Measurements from ENCODE around the gene ZNF627.
"Not testable (repeated sequence)": the region's sequence is repeated elsewhere in the genome, so short reads cannot be mapped to it uniquely, and the experiment has no call there.

ZNF627 gene

GRCh38 chr19:11597202-11598102, at the start of gene ZNF627:
Gene ZNF627, plus strand, starts transcription at chr19:11597483. Its CDS starts 145 bp downstream, at chr19:11597628.
- peak; percentile 77 to 93 (median 88) for DNase-seq

- no peak for DNase-seq
These were observed 49.2 kb upstream of the ZNF627 start for GRCh38 chr19:11547929-11548700.

DNA sequence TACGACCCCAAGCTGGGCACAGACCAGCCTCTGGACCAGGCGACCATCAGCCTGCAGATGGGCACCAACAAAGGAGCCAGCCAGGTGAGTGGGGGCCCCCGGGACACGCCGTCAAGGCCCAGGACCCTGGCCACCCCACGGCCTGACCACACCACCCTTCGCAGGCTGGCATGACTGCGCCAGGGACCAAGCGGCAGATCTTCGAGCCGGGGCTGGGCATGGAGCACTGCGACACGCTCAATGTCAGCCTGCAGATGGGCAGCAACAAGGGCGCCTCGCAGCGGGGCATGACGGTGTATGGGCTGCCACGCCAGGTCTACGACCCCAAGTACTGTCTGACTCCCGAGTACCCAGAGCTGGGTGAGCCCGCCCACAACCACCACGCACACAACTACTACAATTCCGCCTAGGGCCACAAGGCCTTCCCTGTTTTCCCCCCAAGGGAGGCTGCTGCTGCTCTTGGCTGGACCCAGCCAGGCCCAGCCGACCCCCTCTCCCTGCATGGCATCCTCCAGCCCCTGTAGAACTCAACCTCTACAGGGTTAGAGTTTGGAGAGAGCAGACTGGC, 47.8 kb upstream of the ZNF627 start:
- no peak for DNase-seq

- no peak for DNase-seq
These were observed 47.0 kb upstream of the ZNF627 start for GRCh38 chr19:11550265-11550664.

- DNase-seq = no peak
These were observed 45.6 kb upstream of the ZNF627 start for GRCh38 chr19:11551603-11552235.

DNA sequence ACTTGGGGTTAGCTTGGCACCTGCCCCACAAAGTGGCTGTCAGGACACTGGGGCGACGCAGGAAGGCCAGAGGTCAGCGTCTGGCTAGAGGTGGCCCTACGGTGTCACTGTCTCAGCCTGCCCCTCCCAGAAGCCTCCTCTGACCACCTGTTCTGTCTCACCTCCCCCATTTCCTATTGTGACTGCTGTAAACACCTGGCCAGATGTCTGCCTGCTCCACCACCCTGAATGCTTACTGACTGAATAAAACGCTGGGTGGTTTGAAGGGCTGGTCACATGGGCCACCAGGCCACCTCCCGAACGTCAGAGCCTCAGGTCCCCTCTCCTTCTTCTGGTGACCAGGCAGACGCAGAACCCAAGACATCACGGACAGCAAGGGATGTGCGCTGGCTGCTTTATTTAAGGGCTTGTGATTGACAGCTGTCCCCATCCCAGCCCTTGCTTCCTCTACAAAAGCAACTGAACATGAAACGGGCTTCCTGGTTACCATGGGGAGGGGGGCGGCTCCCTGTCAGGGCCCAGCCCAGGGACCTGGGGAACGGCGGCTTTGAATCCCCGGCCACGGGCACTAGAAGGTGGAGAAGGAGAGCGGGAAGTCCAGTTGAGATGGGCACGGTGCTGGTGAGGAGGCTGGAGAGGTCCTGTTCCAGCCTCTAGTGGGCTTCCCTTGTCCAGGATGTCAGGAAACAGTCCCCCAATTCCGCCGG, 44.5 kb upstream of the ZNF627 start:
- DNase-seq = no peak

GRCh38 chr19:11554160-11554559, 43.1 kb upstream of the ZNF627 start:
- no peak for DNase-seq

- DNase-seq = no peak
These were observed 42.0 kb upstream of the ZNF627 start for GRCh38 chr19:11555246-11555645.

DNA sequence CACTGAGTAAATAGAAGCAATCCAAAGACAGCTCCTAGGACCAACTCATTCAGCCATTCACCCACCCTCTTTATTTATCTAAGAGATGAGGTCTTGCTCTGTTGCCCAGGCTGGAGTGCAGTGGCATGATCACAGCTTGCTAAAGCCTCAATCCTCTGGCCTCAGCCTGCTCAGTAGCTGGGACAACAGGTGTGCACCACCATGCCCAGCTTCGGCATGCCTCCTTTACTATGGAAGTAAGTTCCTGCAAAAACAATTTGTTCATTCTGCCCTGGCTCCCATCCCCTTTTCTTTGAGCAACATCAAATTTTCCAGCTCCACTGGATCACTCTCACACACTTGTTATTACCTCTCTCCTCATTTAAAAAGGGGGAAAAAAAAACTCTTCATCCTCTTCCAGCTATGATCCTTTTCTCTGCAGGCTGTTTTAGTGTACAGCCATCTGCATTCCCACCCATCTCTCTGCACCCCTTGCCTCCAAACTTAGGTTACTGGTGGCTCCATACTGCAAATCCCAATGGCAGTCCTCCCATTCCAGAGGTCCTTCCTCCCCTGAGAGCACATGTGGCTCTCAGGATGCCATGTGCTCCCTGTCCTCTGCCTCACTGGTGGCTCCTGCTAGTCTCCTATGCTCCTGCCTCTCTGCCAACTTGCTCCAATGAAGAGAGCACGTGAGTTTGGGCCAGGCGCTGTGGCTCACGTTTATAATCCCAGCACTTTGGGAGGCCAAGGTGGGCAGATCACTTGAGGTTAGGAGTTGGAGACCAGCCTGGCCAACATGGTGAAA, 40.5 kb upstream of the ZNF627 start:
- DNase-seq = no peak

- DNase-seq = peak; percentile 88 to 92 (median 90)
These were observed 38.1 kb upstream of the ZNF627 start, which contains the start of gene ELOF1 for GRCh38 chr19:11558881-11559828. Gene ELOF1, minus strand, starts transcription at chr19:11559230. Its CDS starts 4,883 bp downstream, at chr19:11554347.

DNA sequence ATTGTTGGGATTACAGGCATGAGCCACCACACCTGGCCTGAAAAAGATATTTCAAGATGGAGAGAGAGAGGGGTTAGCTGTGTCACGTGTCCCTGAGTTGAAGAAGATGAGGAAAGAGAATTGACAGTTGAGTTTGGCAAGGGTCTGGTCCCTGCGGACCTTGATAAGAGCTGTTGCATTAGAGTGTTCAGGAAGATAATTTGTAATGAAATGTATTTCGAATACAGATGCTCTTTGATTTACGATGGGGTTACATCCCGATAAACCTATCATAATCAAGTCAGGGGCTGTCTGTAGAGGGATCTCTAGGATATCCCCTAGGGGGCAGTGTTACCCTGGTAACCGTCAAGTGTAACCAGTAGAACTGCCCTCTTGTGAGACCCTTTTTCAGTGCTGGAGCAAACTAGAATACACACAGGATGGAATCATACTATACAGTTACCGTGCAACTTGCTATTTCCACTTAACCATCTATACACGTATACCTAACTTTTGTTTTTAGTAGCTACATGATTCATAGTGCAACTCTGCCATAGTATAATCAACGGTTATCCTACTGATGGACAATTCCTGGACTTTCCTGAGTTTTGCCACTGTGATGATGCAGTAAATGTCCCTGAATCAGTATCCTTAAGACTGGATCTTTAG, 36.8 kb upstream of the ZNF627 start:
- peak in 1 of 4 experiments; percentile 19 for DNase-seq

- DNase-seq = no peak
These were observed 33.8 kb upstream of the ZNF627 start for GRCh38 chr19:11563532-11563931.

DNA sequence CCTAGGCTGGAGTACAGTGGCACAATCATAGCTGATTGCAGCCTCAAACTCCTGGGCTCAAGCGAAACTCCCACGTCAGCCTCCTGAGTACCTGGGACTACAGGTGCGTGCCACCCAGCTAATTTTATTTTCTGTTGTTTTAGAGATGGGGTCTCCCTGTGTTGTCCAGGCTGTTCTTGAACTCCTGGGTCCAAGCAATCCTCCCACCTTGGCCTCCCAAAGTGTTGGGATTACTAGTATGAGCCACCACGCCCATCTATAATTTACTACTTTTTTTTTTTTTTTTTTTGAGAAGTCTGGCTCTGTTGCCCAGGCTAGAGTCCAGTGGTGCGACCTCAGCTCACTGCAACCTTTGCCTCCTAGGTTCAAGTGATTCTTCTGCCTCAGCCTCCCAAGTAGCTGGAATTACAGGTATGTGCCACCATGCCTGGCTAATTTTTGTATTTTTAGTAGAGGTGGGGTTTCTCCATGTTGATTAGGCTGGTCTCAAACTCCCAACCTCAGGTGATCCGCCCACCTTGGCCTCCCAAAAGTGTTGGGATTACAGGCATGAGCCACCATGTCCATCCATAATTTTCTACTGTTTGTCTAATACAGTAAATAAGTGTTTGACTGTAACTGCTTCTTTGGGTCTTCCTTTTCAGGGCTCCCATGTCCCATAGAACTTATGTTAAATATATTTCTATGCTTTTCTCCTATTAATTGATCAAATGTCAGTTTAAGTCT, 33.0 kb upstream of the ZNF627 start:
- DNase-seq = not testable (repeated sequence)

- DNase-seq = not testable (repeated sequence)
These were observed 31.7 kb upstream of the ZNF627 start for GRCh38 chr19:11565649-11565980.

DNA sequence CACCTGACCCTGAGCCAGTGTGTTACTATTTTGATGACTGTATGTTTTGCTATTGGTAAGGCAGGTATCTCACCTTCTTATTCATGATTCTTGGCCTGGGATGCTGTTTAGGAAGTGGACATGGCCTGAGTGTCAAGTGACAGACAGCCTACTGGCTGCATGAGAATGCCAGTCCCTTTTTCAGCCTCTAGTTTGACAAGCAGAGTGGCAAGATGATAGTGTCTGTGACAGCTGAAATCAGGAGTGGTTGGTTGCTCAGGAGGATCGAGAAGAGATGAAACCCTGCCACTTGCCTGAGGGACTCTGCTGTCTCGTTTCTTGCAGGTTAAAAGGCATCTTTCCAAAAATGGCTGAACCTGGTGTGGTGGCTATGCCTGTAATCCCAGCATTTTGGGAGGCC, 31.1 kb upstream of the ZNF627 start:
- no peak for DNase-seq

- DNase-seq = no peak
These were observed 27.2 kb upstream of the ZNF627 start for GRCh38 chr19:11570039-11570462.

DNA sequence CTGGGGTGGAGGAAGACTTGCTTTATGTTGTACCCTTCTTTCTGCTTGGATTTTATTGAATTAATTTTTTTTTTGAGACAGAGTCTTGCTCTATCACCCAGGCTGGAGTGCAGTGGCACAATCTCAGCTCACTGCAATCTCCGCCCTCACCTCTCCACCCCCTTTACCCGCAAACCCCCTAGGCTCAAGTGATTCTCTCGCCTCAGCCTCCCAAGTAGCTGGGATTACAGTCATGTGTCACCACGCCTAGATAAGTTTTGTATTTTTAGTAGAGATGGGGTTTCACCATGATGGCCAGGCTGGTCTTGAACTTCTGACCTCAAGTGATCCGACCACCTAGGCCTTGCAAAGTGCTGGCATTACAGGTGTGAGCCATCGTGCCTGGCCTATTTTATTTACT, 23.9 kb upstream of the ZNF627 start:
- not testable (repeated sequence) for DNase-seq

- not testable (repeated sequence) for DNase-seq
These were observed 23.5 kb upstream of the ZNF627 start for GRCh38 chr19:11573763-11574162.

DNA sequence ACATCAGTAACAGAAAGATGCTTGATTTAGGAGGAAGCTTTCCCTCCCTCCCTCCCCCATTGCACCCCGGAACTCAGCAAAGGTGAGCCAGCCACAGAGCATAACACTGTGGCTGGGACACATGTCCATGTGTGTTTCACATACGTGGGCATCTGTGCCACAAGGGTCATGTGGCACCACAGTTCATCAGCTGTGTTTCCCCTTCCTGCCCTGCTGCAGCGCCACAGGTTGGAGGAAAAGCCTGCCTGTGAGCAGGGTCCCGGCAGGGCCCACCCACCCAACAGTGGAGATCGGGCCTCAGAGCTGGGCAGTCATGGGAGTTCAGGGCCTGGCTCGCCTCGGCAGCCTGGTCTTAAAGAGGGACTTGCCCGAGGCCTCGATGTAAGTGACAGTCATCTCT, 22.6 kb upstream of the ZNF627 start:
- DNase-seq = no peak
